Islet of Langerhans (tissue), 1 donor: ENCODE results near the gene EPS8.

Experiments used
- FAIRE-seq: peaks from one replicate; lab custom pipeline; 2011; peaks lifted over from hg19 to GRCh38; lab: Jason Lieb, UNC

The EPS8 gene

GRCh38 chr12:15789220-15790171 lies at the start of gene EPS8:
Gene EPS8, minus strand, starts transcription at chr12:15789388. Its CDS starts 106,437 bp downstream, at chr12:15682951.
- no peak for FAIRE-seq

- no peak for FAIRE-seq
Measured at GRCh38 chr12:15837141-15837790, 48.1 kb upstream of the EPS8 start.

- peak; percentile 98 for FAIRE-seq
Measured at GRCh38 chr12:15834575-15834974, 45.4 kb upstream of the EPS8 start.

GRCh38 chr12:15831315-15831978 lies 42.3 kb upstream of the EPS8 start:
- no peak for FAIRE-seq

- FAIRE-seq, result no peak
Measured at GRCh38 chr12:15830538-15830937, 41.4 kb upstream of the EPS8 start.

- no peak for FAIRE-seq
Measured at GRCh38 chr12:15829949-15830348, 40.8 kb upstream of the EPS8 start.

GRCh38 chr12:15829255-15829654 lies 40.1 kb upstream of the EPS8 start:
- FAIRE-seq, result no peak

GRCh38 chr12:15827136-15827535 lies 37.9 kb upstream of the EPS8 start:
- FAIRE-seq, result no peak

GRCh38 chr12:15824516-15824915 lies 35.3 kb upstream of the EPS8 start:
- no peak for FAIRE-seq

- FAIRE-seq, result no peak
Measured at GRCh38 chr12:15823360-15824128, 34.4 kb upstream of the EPS8 start.

GRCh38 chr12:15819644-15820437 lies 30.7 kb upstream of the EPS8 start:
- no peak for FAIRE-seq

- no peak for FAIRE-seq
Measured at GRCh38 chr12:15818418-15818817, 29.2 kb upstream of the EPS8 start.

GRCh38 chr12:15815730-15816129 lies 26.5 kb upstream of the EPS8 start:
- FAIRE-seq, result no peak

- no peak for FAIRE-seq
Measured at GRCh38 chr12:15811214-15812127, 22.3 kb upstream of the EPS8 start.

- FAIRE-seq, result no peak
Measured at GRCh38 chr12:15808652-15809051, 19.5 kb upstream of the EPS8 start.

GRCh38 chr12:15808250-15808649 lies 19.1 kb upstream of the EPS8 start:
- no peak for FAIRE-seq

- FAIRE-seq, result no peak
Measured at GRCh38 chr12:15806826-15807225, 17.6 kb upstream of the EPS8 start.

GRCh38 chr12:15801770-15802744 lies 12.9 kb upstream of the EPS8 start:
- no peak for FAIRE-seq

GRCh38 chr12:15800278-15800677 lies 11.1 kb upstream of the EPS8 start:
- no peak for FAIRE-seq
